Measurements from ENCODE around the gene DNAJC27.

DNA sequence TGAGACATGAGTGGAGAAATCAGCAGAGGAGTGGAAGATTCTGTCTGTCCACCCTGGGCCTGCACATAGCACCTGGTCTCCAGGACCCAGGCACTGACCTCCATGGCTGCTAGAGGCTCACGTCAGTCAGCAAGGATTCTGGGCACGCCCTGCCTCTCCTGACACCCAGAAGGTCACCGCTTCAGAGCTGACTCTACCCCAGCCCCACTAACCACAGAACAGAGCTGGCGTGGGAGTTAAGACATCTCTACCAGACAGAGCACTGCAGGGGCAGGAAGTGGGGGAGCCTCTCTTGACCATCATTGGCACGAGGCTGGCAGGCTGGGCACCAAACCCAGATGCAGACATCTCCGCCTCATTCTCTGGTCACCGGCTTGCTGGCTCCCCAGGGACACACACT lies 54.7 kb downstream of the DNAJC27 start:
- TF ChIP-seq CTCF (IDR thresholded peaks at IDR 0.05) (no peak), POLR2A (IDR thresholded peaks at IDR 0.05) (no peak), POLR2AphosphoS5 (IDR thresholded peaks at IDR 0.05) (no peak)

Measured in upper lobe of left lung (tissue), 4 donors.